K562 (cell line): ENCODE data around the gene CSNK2A1. TPM values are rescaled to one million over a fixed set of nuclear protein-coding genes. Genes with fewer than 3 reads are reported as not detected.

Experiments used
- ATF7 ChIP-seq: fragments of 450-650 bp; IDR thresholded peaks from 2 replicates; pipeline ENCODE4 v1.7.1; 2014; ENCODE audit warnings: mild to moderate bottlenecking, moderate library complexity
- CREB1 ChIP-seq, 2 experiments: sonication (generic) in 1 of 2; formaldehyde crosslinking in 1 of 2; IDR thresholded peaks; 2 replicates each; pipeline versions ENCODE4 v1.6.1 to v1.8.0; 2012 to 2022; ENCODE audit warnings: inconsistent platforms in 1 of 2, mild to moderate bottlenecking in 1 of 2, missing genetic modification reagents in 1 of 2, moderate library complexity in 1 of 2
- FIP1L1 ChIP-seq: fragments of 200-400 bp; formaldehyde crosslinking; IDR thresholded peaks from 2 replicates; pipeline ENCODE4 v1.6.1; 2018; ENCODE audit warnings: mild to moderate bottlenecking, low read depth, low read length; ENCODE audit not compliant: poor library complexity, severe bottlenecking
- HNRNPLL ChIP-seq: fragments of 200-400 bp; formaldehyde crosslinking; IDR thresholded peaks from 2 replicates; pipeline ENCODE4 v1.6.1; 2017; ENCODE audit warnings: low read length, low read depth, mild to moderate bottlenecking; ENCODE audit not compliant: poor library complexity, severe bottlenecking
- KHSRP ChIP-seq: fragments of 450-650 bp; IDR thresholded peaks from 2 replicates; pipeline ENCODE4 v1.6.1; 2017
- L3MBTL2 ChIP-seq: fragments of 450-650 bp; IDR thresholded peaks from 2 replicates; pipeline ENCODE4 v1.6.1; 2016; ENCODE audit warnings: mild to moderate bottlenecking, moderate library complexity
- ZFP30 ChIP-seq: fragments of 250-450 bp; sonication (Bioruptor Pico); IDR thresholded peaks from 2 replicates; pipeline ENCODE4 v1.8.0; 2022; ENCODE audit warnings: moderate library complexity, mild to moderate bottlenecking, inconsistent platforms, borderline replicate concordance
- ZNF239 ChIP-seq: fragments of 250-450 bp; sonication (Bioruptor Pico); IDR thresholded peaks from 2 replicates; pipeline ENCODE4 v1.4.0; 2020; ENCODE audit warnings: mild to moderate bottlenecking
- polyA plus RNA-seq, 8 experiments: library from polyadenylated mRNA; depleted of rRNA in 4 of 8; stranded (reverse) in 5 of 8; unstranded in 3 of 8; fragments of >200 nt; fragmentation: Nextera tagmentation in 2 of 8; fragmentation: Illumina TruSeq in 1 of 8; extraction: Ambion mirVana in 2 of 8; extraction: Trizol in 1 of 8; gene quantifications; 2 replicates each; pipeline versions ENCODE4 v1.2.1 to v1.2.3, GENCODE V29; 2011 to 2014; ENCODE audit warnings: inconsistent platforms in 1 of 8, missing spikeins in 1 of 8
- total RNA-seq, 7 experiments: library from RNA; depleted of rRNA in 6 of 7; stranded (reverse); fragments of >200 nt in 6 of 7; fragmentation: Illumina TruSeq in 2 of 7; extraction: Trizol in 2 of 7; gene quantifications; 2 replicates each; pipeline versions ENCODE4 v1.2.1 to v1.2.3, GENCODE V29; 2011 to 2021; ENCODE audit warnings: low replicate concordance in 1 of 7
- TF ChIP-seq, protein P1 (sequence below): fragments of 200-800 bp; sonication (Bioruptor generic); IDR thresholded peaks from 2 replicates; pipeline ENCODE4 v1.6.1; 2016; ENCODE audit warnings: missing genetic modification characterization, missing compliant biosample characterization
- TF ChIP-seq, protein P2 (sequence below): sonication (generic); formaldehyde crosslinking; IDR thresholded peaks from 2 replicates; pipeline ENCODE4 v1.8.0; 2022; ENCODE audit warnings: mild to moderate bottlenecking, missing genetic modification reagents
- TF ChIP-seq, protein P3 (sequence below), 2 experiments: fragments of 450-650 bp; conservative IDR thresholded peaks; 2 replicates each; pipeline ENCODE4 v1.6.1; 2017; ENCODE audit warnings: mild to moderate bottlenecking in 2 of 2, moderate library complexity in 2 of 2
- TF ChIP-seq, protein P4 (sequence below): conservative IDR thresholded peaks from 2 replicates; pipeline ENCODE4 v1.6.1; 2011; ENCODE audit warnings: low read depth, mild to moderate bottlenecking, low read length; ENCODE audit not compliant: control insufficient read depth

Gene CSNK2A1
- total and polyA plus RNA-seq, 9 of the 15 experiments (the other 6 are each of a cell fraction or from before 2014, with no cell fraction given): 71.0 to 251 (median 103) TPM

DNA sequence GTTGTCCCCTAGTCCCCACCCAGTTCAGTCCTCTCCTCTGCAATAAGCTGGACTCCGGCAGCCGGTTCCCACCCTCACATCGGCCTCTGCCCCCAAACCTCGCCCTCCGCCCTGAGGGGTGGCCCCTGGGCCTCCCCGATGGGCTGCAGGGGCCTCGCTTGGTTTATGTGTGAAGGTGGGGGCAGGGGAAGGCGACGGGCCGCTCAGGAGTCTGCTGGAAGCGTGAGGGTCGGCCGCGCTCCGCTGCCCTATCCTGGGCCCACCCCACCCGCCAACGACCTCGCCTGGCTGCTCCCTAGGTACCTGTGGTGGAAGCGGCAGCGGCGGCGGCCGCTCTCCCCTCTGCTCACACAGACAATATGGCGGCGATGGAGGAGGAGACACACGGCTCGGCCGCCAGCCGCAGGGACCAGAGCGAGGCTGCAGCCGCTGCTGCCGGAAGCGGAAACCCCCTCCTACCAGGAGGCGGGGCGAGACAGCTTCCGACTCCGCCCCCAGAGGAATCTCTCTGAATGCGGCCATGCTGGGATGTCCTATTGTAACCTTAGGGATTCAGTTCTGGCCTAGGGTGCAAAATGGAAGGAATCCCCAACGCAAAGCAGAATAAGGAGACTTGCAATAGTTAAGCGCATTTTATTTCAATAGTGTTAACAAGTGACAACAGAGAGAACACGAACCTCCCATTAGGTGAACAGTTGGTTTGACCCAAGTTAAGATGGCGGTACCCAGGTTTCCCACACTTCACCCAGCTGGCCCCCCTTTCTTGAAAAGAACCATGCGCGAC is at the start of gene CSNK2A1 (continued):
- TF ChIP-seq, protein P1, sequence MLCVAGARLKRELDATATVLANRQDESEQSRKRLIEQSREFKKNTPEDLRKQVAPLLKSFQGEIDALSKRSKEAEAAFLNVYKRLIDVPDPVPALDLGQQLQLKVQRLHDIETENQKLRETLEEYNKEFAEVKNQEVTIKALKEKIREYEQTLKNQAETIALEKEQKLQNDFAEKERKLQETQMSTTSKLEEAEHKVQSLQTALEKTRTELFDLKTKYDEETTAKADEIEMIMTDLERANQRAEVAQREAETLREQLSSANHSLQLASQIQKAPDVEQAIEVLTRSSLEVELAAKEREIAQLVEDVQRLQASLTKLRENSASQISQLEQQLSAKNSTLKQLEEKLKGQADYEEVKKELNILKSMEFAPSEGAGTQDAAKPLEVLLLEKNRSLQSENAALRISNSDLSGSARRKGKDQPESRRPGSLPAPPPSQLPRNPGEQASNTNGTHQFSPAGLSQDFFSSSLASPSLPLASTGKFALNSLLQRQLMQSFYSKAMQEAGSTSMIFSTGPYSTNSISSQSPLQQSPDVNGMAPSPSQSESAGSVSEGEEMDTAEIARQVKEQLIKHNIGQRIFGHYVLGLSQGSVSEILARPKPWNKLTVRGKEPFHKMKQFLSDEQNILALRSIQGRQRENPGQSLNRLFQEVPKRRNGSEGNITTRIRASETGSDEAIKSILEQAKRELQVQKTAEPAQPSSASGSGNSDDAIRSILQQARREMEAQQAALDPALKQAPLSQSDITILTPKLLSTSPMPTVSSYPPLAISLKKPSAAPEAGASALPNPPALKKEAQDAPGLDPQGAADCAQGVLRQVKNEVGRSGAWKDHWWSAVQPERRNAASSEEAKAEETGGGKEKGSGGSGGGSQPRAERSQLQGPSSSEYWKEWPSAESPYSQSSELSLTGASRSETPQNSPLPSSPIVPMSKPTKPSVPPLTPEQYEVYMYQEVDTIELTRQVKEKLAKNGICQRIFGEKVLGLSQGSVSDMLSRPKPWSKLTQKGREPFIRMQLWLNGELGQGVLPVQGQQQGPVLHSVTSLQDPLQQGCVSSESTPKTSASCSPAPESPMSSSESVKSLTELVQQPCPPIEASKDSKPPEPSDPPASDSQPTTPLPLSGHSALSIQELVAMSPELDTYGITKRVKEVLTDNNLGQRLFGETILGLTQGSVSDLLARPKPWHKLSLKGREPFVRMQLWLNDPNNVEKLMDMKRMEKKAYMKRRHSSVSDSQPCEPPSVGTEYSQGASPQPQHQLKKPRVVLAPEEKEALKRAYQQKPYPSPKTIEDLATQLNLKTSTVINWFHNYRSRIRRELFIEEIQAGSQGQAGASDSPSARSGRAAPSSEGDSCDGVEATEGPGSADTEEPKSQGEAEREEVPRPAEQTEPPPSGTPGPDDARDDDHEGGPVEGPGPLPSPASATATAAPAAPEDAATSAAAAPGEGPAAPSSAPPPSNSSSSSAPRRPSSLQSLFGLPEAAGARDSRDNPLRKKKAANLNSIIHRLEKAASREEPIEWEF (CRISPR knock-in tag): peak; percentile 57; the same call in 1 of the 2 replicates
- TF ChIP-seq, protein P2, sequence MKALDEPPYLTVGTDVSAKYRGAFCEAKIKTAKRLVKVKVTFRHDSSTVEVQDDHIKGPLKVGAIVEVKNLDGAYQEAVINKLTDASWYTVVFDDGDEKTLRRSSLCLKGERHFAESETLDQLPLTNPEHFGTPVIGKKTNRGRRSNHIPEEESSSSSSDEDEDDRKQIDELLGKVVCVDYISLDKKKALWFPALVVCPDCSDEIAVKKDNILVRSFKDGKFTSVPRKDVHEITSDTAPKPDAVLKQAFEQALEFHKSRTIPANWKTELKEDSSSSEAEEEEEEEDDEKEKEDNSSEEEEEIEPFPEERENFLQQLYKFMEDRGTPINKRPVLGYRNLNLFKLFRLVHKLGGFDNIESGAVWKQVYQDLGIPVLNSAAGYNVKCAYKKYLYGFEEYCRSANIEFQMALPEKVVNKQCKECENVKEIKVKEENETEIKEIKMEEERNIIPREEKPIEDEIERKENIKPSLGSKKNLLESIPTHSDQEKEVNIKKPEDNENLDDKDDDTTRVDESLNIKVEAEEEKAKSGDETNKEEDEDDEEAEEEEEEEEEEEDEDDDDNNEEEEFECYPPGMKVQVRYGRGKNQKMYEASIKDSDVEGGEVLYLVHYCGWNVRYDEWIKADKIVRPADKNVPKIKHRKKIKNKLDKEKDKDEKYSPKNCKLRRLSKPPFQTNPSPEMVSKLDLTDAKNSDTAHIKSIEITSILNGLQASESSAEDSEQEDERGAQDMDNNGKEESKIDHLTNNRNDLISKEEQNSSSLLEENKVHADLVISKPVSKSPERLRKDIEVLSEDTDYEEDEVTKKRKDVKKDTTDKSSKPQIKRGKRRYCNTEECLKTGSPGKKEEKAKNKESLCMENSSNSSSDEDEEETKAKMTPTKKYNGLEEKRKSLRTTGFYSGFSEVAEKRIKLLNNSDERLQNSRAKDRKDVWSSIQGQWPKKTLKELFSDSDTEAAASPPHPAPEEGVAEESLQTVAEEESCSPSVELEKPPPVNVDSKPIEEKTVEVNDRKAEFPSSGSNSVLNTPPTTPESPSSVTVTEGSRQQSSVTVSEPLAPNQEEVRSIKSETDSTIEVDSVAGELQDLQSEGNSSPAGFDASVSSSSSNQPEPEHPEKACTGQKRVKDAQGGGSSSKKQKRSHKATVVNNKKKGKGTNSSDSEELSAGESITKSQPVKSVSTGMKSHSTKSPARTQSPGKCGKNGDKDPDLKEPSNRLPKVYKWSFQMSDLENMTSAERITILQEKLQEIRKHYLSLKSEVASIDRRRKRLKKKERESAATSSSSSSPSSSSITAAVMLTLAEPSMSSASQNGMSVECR (CRISPR knock-in tag): no peak
- TF ChIP-seq KHSRP (no peak), ZFP30 (CRISPR knock-in tag) (no peak), FIP1L1 (peak; percentile 23), ATF7 (peak; percentile 99), ZNF239 (CRISPR knock-in tag) (no peak), CREB1 (IDR thresholded peaks at IDR 0.05) (no peak), CREB1 (CRISPR knock-in tag; IDR thresholded peaks at IDR 0.05) (no peak), HNRNPLL (no peak), L3MBTL2 (peak; percentile 24; the same call in 1 of the 2 replicates)
- TF ChIP-seq, protein P3, sequence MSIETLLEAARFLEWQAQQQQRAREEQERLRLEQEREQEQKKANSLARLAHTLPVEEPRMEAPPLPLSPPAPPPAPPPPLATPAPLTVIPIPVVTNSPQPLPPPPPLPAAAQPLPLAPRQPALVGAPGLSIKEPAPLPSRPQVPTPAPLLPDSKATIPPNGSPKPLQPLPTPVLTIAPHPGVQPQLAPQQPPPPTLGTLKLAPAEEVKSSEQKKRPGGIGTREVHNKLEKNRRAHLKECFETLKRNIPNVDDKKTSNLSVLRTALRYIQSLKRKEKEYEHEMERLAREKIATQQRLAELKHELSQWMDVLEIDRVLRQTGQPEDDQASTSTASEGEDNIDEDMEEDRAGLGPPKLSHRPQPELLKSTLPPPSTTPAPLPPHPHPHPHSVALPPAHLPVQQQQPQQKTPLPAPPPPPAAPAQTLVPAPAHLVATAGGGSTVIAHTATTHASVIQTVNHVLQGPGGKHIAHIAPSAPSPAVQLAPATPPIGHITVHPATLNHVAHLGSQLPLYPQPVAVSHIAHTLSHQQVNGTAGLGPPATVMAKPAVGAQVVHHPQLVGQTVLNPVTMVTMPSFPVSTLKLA (conservative IDR thresholded peaks at IDR 0.05): peak; percentile 24 to 67
- TF ChIP-seq, protein P4, sequence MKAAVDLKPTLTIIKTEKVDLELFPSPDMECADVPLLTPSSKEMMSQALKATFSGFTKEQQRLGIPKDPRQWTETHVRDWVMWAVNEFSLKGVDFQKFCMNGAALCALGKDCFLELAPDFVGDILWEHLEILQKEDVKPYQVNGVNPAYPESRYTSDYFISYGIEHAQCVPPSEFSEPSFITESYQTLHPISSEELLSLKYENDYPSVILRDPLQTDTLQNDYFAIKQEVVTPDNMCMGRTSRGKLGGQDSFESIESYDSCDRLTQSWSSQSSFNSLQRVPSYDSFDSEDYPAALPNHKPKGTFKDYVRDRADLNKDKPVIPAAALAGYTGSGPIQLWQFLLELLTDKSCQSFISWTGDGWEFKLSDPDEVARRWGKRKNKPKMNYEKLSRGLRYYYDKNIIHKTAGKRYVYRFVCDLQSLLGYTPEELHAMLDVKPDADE: no peak
